SU-DHL-6 (cell line): ENCODE data around the gene BUB1.

Experiments used
- EZH2phosphoT487 ChIP-seq: fragments of 200-600 bp; sonication (generic), shearing (Covaris generic); conservative IDR thresholded peaks from 2 replicates; pipeline ENCODE4 v1.6.1; 2018; ENCODE audit warnings: mild to moderate bottlenecking, antibody characterized with exemption, low read length, moderate library complexity, mixed read lengths
- TF ChIP-seq, protein P1 (sequence below): fragments of 200-600 bp; sonication (generic); IDR thresholded peaks from one replicate; pipeline ENCODE4 v1.5.1; 2017; ENCODE audit warnings: antibody characterized with exemption, mild to moderate bottlenecking, low read length, moderate library complexity; ENCODE audit not compliant: insufficient read depth, poor library complexity, severe bottlenecking

GRCh38 chr2:110638004-110638403 lies 39.9 kb downstream of the BUB1 start:
- TF ChIP-seq, protein P1, sequence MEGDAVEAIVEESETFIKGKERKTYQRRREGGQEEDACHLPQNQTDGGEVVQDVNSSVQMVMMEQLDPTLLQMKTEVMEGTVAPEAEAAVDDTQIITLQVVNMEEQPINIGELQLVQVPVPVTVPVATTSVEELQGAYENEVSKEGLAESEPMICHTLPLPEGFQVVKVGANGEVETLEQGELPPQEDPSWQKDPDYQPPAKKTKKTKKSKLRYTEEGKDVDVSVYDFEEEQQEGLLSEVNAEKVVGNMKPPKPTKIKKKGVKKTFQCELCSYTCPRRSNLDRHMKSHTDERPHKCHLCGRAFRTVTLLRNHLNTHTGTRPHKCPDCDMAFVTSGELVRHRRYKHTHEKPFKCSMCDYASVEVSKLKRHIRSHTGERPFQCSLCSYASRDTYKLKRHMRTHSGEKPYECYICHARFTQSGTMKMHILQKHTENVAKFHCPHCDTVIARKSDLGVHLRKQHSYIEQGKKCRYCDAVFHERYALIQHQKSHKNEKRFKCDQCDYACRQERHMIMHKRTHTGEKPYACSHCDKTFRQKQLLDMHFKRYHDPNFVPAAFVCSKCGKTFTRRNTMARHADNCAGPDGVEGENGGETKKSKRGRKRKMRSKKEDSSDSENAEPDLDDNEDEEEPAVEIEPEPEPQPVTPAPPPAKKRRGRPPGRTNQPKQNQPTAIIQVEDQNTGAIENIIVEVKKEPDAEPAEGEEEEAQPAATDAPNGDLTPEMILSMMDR, result no peak
- TF ChIP-seq EZH2phosphoT487, result no peak
